GM18861 (cell line): ENCODE measurements around the gene EEFSEC.

Source experiments
- ATAC-seq: cut with Tn5 transposase; IDR thresholded peaks from one replicate; pipeline ENCODE4 v1.9.1; 2021; ENCODE audit not compliant: unreplicated experiment

The EEFSEC gene

GRCh38 chr3:128364808-128365360, 211.6 kb downstream of the EEFSEC start:
- ATAC-seq, result no peak

DNA sequence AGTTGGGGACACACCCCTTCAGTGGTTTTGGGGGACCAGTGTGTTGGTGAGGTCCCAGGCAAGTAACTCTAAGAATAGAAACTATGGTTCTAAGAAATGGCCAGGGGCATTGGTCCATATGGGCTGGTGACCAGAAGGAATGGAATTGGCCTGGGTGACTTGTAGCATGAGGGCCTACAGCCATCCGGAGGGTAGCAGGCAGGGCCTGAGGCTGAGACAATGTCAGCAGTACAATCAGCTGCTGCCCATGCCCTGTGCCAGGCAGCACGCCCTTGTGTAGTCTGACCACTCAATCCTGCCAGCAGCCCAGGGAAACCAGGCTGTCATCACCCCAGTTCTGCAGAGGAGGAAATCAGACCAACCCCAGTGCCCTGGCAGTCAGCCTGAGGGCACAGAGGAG, 212.9 kb downstream of the EEFSEC start:
- ATAC-seq, result no peak

DNA sequence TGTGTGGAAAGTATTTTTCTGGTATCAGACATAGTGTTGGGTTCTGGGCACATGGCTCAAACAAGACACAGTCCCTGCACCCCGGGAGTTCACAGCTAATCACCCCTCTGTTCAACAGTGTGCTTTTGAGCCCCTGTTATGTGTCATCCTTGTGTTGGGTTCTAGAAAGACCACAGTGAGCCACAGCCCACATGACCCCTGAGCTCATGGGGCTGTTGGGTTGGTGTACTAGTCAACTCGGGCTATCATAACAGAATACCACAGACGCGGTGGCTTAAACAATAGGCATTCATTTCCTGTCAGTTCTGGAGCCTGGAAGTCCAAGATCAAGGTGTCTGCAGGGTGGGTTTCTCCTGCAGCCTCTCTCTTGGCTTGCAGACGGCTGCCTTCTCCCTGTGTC, 213.4 kb downstream of the EEFSEC start:
- ATAC-seq, result no peak

DNA sequence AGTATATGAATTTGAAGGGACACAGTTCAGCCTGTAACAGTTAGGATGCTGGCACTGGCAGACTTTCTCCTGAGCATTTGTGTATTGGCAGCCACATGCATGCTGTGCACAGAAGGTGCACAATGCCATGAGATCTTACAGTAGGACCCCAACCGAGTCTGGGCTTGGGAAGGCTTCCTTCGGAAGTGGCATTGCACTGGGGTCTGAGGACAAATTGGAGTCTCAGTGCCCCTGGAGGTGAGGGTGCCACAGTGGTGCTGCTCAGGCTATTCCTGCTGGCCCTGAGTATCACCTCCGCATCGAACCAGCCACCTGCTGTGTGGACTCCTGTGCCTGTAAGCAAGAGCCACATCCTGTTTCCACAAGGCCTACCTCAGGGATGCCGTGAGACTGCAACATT, 213.9 kb downstream of the EEFSEC start:
- ATAC-seq, result no peak

DNA sequence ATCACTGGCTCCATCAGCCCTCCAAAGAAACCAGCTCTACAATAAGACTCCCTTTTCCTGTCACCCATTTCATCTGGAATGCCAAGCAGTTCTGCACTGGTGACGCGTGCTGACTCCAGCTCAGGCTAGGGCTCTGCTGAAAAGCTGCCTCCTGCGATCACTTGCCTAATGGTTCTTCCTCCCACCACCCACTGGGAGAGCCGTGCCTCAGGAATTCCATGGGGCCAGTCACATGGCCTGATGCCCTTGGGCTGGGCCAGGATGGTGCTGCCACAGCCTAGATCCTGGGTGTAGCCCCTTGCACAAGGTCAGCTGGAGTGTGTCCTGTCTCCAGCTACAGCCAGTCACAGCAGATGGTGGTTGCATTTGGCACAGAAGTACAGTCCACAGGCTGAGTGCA, 214.5 kb downstream of the EEFSEC start:
- ATAC-seq, result no peak

DNA sequence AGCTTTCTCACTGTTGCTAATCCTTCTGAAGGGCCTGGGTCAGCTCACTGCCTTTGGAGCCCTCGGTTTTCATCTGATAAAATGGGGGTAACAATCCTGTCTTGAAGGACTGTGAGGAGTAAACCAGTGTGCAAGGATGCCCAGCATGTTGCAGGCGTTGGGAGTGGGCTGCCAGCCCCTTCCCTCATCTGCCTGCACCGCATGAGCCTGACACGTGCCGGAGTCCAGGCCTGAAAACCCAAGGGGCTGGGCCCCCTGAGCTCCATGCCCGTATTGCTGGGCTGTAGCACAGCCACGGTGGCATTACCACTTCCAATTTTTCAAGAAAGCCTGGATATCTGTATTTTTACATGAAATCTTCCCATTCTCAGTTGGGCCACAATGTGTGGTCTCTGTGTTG, 215.3 kb downstream of the EEFSEC start:
- ATAC-seq, result no peak

DNA sequence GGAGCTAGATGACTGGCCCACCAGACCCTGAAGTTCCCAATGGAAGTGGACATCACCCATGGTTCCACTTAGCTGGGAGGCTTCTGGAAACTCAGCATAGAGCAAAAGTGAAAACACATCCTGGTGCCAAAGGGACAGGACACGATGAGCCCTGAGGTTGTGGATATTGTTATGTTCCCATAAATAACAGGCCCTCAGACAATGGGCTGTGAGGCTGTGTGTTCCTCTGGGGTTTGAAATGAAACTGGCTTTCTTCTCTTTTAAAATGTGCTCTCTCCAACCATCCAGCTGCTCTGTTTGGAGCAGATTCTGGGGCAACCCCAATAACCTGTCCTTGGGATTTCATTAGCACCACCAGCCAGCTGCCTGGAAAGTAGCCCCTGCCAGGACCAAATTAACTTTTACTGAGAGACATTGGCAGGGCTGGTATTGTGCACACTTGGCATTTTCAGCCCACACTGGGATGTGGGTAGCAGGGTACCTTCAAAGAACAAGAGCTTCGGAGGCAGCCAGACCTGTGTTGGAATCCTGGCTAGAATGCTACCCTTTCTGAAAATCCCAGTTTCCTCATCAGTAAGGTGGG, 215.9 kb downstream of the EEFSEC start:
- no peak for ATAC-seq

DNA sequence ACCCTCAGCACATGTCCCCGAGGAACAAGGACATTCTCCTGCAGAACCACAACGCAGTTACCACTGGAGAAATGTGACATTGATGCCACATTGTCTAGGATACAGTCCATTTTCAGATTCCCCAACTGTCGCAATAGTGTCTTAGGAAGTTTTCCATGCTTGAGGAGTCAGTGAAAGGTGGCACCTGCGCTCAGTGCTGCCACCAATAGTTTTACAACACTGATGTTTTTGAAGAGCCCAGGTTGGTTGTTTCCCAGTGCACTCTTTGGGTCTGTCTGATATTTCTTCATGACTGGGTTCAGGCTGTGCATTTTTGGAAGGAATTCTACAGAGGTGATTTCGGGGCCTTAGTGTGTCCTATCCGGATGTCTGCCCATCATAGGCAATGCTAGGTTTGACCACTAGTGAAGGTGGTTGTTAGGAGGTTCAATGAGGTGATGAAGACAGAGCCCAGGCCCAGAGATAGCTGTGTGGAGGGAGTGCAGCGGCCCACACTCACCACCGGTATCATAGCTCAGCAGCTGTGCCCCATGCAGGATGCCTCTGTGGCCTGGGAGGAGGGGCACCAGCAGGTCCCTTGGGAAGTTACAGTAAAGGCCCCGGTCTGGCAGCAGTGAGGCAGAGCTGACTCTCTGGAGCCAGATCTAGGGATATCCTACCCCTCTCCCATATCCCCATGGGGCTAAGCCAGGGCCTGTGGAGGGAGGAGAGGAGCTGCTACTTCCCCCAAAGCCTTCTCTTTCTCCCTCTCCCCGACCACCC, 216.8 kb downstream of the EEFSEC start:
- no peak for ATAC-seq

DNA sequence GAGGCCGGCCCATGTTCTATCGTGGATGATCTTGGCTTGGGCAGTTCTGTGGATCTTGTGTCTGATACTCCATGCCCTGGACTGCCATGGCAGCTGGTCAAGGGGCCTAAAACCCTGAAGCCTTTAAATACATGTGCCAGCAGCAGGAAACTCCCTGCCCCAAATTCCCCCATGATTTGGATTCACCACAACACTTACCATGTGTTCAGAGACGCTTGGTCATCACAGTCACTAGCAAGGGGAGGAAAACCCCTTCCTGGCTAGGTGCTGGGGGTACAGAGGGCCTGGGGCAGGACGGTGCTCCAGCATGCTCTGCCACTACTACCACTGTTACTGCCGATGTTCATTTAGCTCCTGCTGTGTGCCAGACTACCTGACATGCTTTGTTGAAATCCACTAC, 219.0 kb downstream of the EEFSEC start:
- no peak for ATAC-seq

DNA sequence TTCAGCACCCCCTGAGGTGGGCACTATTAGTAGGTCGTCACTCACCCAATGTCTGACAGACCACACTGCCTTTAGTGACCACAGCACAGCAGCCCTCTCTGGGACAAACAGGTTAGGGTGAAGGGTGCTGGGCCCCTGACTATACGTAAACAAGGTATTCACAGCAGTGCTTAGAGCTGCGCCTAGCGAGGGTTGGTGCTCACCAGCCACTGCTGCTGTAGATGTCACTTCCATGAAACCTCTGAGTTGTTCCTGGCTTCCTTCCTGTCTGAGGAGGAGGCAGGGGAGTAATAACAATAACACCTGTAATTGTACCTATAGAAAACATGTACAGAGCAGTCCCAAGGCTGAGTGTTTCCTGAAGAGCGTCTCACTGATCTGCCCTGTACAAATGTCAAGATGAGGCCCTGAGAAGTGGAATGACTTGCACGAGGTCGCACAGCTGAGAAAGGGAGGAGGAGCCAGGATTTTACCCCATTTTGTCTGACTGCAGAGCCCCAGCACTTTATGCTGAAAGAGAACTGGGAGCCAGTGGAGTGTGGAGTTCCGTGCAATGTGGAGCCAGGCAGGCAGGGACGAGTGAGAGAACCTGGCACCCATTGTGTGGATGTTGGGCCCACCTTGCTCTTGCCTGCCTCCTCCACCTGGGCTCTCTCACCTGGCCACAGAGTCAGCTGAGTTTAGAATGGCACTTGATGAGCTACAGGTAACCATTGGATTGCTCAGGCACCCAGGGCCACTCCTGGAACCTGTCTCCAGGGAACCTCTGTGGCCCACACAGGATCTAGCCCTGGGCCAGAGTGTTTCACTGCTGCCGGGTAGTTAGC, 219.6 kb downstream of the EEFSEC start:
- no peak for ATAC-seq

GRCh38 chr3:128374746-128375445, 221.6 kb downstream of the EEFSEC start:
- peak; percentile 44 for ATAC-seq

DNA sequence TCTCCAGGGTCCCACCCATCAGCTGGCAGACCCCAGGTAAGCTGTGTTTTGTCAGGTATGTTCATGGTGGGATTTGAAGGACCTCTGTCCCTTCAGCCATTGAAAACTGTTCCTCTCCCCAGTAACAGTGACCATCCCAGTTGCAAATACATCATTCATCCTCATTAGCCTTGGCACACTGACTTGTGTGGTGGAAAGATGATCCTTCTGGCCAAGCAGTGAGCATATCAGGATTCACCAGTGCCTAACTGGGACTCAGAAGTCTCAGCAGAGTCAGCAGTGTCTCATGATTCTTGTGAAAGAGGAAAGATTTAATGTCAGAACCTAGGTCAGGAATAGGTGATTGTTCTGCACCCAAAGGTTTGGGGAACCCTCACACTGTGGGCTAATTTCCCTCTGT, 223.2 kb downstream of the EEFSEC start:
- no peak for ATAC-seq

DNA sequence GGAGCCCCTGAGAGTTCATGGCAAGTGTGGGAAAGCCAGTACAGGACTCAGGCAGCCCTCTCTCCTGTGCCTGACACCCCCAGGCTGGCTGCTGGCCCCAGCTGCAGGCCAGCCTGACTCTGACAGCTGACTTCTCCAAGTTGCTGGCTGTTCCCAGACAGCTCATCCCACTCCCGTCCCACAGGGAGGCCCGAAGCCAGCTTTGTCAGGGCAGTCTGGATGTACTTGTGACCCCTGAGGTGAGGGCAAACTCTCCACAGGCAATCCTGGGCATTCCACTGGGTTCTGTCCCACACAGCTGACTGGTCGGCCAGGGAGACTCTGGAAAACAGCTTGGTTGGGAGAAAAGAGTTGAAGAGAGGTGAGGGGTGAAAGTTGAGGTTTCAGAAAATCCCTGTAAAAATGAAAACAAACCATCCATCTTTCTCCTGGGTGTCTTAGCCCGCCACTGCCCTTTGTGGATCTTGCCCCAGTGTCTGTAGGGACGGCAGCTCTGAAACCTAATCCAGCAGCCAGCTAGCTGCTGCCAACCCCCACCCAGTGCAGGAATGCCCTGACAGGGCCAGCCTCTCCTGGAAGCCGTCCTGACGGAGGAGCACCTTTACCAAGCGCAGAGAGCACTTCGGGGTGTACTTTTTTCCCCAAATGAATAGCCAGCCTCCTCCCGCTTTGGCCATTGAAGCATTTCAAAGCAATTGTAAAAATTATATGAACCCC, 225.5 kb downstream of the EEFSEC start:
- ATAC-seq, result no peak

DNA sequence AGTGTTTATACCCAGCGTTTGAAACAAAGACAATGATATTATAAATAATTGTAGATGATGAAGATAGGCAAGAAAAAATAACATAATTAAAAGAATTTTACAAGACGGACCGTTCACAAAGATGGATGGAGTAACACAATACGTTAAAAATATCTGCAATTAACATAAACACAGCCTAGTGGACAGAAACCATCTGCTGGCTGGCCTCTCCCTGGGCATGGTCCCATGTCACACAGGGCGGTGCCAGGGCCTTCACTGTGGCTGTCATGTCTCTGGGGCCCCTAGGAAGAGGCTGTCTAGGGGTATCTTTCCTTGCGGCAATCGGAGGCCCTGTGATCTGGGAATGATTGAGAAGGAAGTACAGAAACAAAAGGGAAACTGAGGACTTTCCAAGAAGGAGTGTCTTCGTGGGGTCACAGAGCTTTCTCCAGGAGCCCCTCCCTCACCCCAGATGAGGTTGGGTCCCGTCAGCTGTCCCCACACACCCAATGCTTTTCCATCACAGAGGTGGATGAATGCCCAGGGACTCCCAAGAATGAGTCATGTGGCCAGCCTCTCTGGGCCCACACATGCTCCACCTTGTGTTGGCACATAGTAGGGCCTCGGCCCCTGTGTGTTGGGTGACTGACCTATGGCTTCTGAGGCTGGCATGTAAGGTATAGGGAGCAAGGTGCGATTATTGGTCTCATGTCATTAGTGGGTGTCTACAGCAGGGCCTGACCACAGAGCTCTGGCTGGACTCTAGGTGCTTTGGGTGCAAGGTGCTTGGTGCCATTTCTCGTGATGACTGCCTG, 226.3 kb downstream of the EEFSEC start:
- ATAC-seq, result no peak

- ATAC-seq, result no peak
Observed at GRCh38 chr3:128380295-128380694, 227.0 kb downstream of the EEFSEC start.

DNA sequence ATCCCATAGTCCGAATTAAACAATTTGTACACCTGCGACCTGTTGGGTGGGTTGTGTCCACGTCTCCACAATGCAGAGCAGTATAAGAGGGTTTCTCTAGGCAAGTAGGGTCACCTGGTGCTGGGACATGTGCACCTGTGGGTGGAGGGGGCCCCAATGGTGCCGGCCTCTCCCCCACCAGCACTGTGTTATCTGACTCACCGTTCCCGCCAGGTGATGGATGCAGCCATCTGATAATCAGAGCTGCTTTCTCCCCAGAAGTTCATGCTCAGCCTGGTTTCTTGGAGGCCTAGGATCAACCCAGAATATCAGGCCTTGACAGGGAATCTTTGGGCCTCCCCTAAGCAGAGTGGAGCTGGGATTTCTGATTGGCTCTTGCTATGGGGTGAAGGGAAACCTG, 227.4 kb downstream of the EEFSEC start:
- ATAC-seq, result no peak

GRCh38 chr3:128381609-128382008, 228.3 kb downstream of the EEFSEC start:
- no peak for ATAC-seq

GRCh38 chr3:128382221-128382807, 229.0 kb downstream of the EEFSEC start:
- ATAC-seq, result no peak
